Measurements from ENCODE around the gene DAND5. TPM values are rescaled to one million over a fixed set of nuclear protein-coding genes. Genes with fewer than 3 reads are reported as not detected.
A peak's percentile ranks its signal among the peaks of the same experiment; 100 is the strongest.

Gene DAND5
- total and polyA plus RNA-seq, 9 of the 15 experiments (the other 6 are each of a cell fraction or from before 2014, with no cell fraction given), result 0.22 to 0.83 (median 0.60) TPM

DNA sequence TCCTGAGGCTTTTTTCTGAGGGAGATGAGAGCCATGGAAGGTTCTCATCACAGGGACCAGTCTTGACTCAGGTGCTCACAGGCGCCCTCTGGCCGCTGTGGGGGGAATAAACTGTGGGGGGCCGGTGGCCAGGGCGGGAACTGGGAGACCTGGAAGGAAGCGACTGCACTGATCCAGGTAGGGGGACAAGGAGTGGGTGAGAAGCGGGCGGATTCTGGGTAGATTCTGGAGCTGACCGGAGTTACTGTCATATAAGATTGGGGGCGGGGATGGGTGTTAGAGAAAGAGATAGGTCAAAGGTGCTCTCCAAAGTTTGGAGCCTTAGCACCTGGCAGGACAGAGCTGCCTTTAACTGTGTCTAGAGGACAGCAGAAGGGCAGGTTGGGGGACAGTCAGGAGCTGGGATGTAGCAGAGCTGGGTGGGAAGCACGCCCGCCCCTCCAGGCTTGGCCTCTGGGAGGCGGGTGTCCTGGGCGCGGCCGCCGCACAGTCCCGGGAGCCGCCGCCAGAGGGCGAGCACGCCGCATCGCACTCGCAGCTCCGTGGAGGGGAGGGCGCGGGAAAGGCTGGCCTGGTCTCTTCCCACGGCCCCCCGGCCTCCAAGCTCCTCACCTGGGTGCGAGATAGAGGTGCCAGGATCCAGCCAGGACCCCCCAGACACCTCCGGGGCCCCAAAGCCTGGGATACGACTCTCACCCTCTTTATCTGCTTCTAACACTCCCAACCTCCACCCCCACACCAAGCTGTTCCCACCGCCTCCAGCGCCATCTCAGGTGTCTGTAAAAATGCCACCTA lies 4.2 kb upstream of the DAND5 start (continued):
- TF ChIP-seq, protein P1, sequence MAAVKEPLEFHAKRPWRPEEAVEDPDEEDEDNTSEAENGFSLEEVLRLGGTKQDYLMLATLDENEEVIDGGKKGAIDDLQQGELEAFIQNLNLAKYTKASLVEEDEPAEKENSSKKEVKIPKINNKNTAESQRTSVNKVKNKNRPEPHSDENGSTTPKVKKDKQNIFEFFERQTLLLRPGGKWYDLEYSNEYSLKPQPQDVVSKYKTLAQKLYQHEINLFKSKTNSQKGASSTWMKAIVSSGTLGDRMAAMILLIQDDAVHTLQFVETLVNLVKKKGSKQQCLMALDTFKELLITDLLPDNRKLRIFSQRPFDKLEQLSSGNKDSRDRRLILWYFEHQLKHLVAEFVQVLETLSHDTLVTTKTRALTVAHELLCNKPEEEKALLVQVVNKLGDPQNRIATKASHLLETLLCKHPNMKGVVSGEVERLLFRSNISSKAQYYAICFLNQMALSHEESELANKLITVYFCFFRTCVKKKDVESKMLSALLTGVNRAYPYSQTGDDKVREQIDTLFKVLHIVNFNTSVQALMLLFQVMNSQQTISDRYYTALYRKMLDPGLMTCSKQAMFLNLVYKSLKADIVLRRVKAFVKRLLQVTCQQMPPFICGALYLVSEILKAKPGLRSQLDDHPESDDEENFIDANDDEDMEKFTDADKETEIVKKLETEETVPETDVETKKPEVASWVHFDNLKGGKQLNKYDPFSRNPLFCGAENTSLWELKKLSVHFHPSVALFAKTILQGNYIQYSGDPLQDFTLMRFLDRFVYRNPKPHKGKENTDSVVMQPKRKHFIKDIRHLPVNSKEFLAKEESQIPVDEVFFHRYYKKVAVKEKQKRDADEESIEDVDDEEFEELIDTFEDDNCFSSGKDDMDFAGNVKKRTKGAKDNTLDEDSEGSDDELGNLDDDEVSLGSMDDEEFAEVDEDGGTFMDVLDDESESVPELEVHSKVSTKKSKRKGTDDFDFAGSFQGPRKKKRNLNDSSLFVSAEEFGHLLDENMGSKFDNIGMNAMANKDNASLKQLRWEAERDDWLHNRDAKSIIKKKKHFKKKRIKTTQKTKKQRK (IDR thresholded peaks at IDR 0.05; ENCODE audit: borderline replicate concordance, low read depth, low read length), result no peak
- TF ChIP-seq, protein P2, sequence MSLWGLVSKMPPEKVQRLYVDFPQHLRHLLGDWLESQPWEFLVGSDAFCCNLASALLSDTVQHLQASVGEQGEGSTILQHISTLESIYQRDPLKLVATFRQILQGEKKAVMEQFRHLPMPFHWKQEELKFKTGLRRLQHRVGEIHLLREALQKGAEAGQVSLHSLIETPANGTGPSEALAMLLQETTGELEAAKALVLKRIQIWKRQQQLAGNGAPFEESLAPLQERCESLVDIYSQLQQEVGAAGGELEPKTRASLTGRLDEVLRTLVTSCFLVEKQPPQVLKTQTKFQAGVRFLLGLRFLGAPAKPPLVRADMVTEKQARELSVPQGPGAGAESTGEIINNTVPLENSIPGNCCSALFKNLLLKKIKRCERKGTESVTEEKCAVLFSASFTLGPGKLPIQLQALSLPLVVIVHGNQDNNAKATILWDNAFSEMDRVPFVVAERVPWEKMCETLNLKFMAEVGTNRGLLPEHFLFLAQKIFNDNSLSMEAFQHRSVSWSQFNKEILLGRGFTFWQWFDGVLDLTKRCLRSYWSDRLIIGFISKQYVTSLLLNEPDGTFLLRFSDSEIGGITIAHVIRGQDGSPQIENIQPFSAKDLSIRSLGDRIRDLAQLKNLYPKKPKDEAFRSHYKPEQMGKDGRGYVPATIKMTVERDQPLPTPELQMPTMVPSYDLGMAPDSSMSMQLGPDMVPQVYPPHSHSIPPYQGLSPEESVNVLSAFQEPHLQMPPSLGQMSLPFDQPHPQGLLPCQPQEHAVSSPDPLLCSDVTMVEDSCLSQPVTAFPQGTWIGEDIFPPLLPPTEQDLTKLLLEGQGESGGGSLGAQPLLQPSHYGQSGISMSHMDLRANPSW (CRISPR knock-in tag; IDR thresholded peaks at IDR 0.05), result no peak
- TF ChIP-seq CREM (IDR thresholded peaks at IDR 0.05; ENCODE audit: low read depth) (peak; percentile 76), XRCC5 (IDR thresholded peaks at IDR 0.05; ENCODE audit: low read depth, low read length) (peak; percentile 58; the same call in 1 of the 2 replicates), WHSC1 (IDR thresholded peaks at IDR 0.05; ENCODE audit: low read length) (no peak), MTA3 (IDR thresholded peaks at IDR 0.05; ENCODE audit: borderline replicate concordance) (peak; percentile 91), NFIC (IDR thresholded peaks at IDR 0.05) (no peak), ZNF175 (CRISPR knock-in tag; IDR thresholded peaks at IDR 0.05; ENCODE audit: low read depth) (no peak), GATAD2A (IDR thresholded peaks at IDR 0.05) (peak; percentile 53; the same call in 1 of the 2 replicates), MYBL2 (IDR thresholded peaks at IDR 0.05; ENCODE audit: low read depth) (no peak), MYBL2 (CRISPR knock-in tag; IDR thresholded peaks at IDR 0.05; ENCODE audit: borderline replicate concordance) (no peak), ZNF184 (CRISPR knock-in tag; IDR thresholded peaks at IDR 0.05) (no peak), POLR2AphosphoS5 (IDR thresholded peaks at IDR 0.05; ENCODE audit: control insufficient read depth, insufficient read depth, low read depth, low read length) (peak; percentile 50; the same call in 1 of the 2 replicates)
- TF ChIP-seq, protein P3, sequence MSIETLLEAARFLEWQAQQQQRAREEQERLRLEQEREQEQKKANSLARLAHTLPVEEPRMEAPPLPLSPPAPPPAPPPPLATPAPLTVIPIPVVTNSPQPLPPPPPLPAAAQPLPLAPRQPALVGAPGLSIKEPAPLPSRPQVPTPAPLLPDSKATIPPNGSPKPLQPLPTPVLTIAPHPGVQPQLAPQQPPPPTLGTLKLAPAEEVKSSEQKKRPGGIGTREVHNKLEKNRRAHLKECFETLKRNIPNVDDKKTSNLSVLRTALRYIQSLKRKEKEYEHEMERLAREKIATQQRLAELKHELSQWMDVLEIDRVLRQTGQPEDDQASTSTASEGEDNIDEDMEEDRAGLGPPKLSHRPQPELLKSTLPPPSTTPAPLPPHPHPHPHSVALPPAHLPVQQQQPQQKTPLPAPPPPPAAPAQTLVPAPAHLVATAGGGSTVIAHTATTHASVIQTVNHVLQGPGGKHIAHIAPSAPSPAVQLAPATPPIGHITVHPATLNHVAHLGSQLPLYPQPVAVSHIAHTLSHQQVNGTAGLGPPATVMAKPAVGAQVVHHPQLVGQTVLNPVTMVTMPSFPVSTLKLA (conservative IDR thresholded peaks at IDR 0.05), result peak; percentile 31 to 72; a peak in 2 of 4 replicates
- TF ChIP-seq, protein P4, sequence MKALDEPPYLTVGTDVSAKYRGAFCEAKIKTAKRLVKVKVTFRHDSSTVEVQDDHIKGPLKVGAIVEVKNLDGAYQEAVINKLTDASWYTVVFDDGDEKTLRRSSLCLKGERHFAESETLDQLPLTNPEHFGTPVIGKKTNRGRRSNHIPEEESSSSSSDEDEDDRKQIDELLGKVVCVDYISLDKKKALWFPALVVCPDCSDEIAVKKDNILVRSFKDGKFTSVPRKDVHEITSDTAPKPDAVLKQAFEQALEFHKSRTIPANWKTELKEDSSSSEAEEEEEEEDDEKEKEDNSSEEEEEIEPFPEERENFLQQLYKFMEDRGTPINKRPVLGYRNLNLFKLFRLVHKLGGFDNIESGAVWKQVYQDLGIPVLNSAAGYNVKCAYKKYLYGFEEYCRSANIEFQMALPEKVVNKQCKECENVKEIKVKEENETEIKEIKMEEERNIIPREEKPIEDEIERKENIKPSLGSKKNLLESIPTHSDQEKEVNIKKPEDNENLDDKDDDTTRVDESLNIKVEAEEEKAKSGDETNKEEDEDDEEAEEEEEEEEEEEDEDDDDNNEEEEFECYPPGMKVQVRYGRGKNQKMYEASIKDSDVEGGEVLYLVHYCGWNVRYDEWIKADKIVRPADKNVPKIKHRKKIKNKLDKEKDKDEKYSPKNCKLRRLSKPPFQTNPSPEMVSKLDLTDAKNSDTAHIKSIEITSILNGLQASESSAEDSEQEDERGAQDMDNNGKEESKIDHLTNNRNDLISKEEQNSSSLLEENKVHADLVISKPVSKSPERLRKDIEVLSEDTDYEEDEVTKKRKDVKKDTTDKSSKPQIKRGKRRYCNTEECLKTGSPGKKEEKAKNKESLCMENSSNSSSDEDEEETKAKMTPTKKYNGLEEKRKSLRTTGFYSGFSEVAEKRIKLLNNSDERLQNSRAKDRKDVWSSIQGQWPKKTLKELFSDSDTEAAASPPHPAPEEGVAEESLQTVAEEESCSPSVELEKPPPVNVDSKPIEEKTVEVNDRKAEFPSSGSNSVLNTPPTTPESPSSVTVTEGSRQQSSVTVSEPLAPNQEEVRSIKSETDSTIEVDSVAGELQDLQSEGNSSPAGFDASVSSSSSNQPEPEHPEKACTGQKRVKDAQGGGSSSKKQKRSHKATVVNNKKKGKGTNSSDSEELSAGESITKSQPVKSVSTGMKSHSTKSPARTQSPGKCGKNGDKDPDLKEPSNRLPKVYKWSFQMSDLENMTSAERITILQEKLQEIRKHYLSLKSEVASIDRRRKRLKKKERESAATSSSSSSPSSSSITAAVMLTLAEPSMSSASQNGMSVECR (CRISPR knock-in tag; IDR thresholded peaks at IDR 0.05), result no peak; the same call in 1 of the 2 replicates

Data from K562 (cell line).